ENCODE results near the gene CRTAC1. TPM values are rescaled to one million over a fixed set of nuclear protein-coding genes. Genes with fewer than 3 reads are reported as not detected.

Gene CRTAC1
- total and polyA plus RNA-seq, 2 donors = 0.05 to 0.30 TPM

DNA sequence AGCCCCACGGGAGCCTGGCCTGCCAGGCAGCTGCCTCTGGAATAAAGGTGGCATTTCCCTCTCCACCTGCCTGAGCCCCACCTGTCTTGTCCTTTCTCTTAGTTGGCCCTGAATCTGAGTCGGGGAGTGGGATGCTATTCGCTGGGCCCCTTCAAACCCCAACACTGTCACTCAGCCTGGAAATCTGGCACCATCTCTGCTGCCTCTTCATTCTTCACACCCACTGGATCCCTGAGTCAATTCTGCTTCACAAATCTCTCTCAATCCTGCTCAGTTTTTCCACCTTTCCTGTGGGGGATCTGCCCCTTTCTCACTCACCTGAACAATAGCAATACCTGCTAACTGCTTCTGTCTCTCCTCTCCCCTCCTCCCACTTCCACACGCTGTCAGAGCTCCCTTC lies 10.6 kb downstream of the CRTAC1 start:
- no peak overlapping the region for H3K27ac ChIP-seq (ENCODE audit: low read depth in 1 of 2, low read length in 1 of 2)
- no peaks in the 10 kb centered on the region for H3K9me3 ChIP-seq (ENCODE audit: control insufficient read depth in 2 of 2, insufficient read depth in 1 of 2, low read length in 1 of 2)
- H3K4me1 ChIP-seq (ENCODE audit: control insufficient read depth in 2 of 2, insufficient read depth in 2 of 2, low read length in 2 of 2) = no peaks in the 10 kb centered on the region
- H3K4me3 ChIP-seq (ENCODE audit: low read length in 2 of 2) = no peak overlapping the region
- H3K36me3 ChIP-seq (ENCODE audit: control insufficient read depth in 2 of 2, insufficient read depth in 2 of 2, low read length in 1 of 2) = no peaks in the 10 kb centered on the region
- peaks cover 4 to 34% of the 10 kb centered on the region in 2 donors for H3K27me3 ChIP-seq (ENCODE audit: control insufficient read depth in 2 of 2, insufficient read depth in 1 of 2, low read length in 1 of 2)
- DNase-seq (ENCODE audit: low read depth in 6 of 9, low spot score in 9 of 9) = no peak
- WGBS = 78% methylated on average over 4 of the region's 4 CpGs

- no peak overlapping the region for H3K4me3 ChIP-seq (ENCODE audit: low read length in 2 of 2)
- no peaks in the 10 kb centered on the region for H3K9me3 ChIP-seq (ENCODE audit: control insufficient read depth in 2 of 2, insufficient read depth in 1 of 2, low read length in 1 of 2)
- H3K36me3 ChIP-seq (ENCODE audit: control insufficient read depth in 2 of 2, insufficient read depth in 2 of 2, low read length in 1 of 2) = no peaks in the 10 kb centered on the region
- H3K27me3 ChIP-seq (ENCODE audit: control insufficient read depth in 2 of 2, insufficient read depth in 1 of 2, low read length in 1 of 2) = peaks cover 2 to 29% of the 10 kb centered on the region in 2 donors
- DNase-seq (ENCODE audit: low read depth in 6 of 9, low spot score in 9 of 9) = no peak
- H3K27ac ChIP-seq (ENCODE audit: low read depth in 1 of 2, low read length in 1 of 2) = no peak overlapping the region
- H3K4me1 ChIP-seq (ENCODE audit: control insufficient read depth in 2 of 2, insufficient read depth in 2 of 2, low read length in 2 of 2) = no peaks in the 10 kb centered on the region
- 93% methylated on average over 10 of the region's 10 CpGs for WGBS
These were observed 13.5 kb downstream of the CRTAC1 start for GRCh38 chr10:98016772-98017475.

GRCh38 chr10:98013776-98014175 lies 16.6 kb downstream of the CRTAC1 start:
- no peaks in the 10 kb centered on the region for H3K9me3 ChIP-seq (ENCODE audit: control insufficient read depth in 2 of 2, insufficient read depth in 1 of 2, low read length in 1 of 2)
- DNase-seq (ENCODE audit: low read depth in 6 of 9, low spot score in 9 of 9) = no peak
- no peak overlapping the region for H3K4me3 ChIP-seq (ENCODE audit: low read length in 2 of 2)
- no peak overlapping the region for H3K27ac ChIP-seq (ENCODE audit: low read depth in 1 of 2, low read length in 1 of 2)
- WGBS = 96% methylated on average over 3 of the region's 3 CpGs
- H3K4me1 ChIP-seq (ENCODE audit: control insufficient read depth in 2 of 2, insufficient read depth in 2 of 2, low read length in 2 of 2) = no peaks in the 10 kb centered on the region
- no peaks in the 10 kb centered on the region for H3K36me3 ChIP-seq (ENCODE audit: control insufficient read depth in 2 of 2, insufficient read depth in 2 of 2, low read length in 1 of 2)
- peaks cover 2 to 17% of the 10 kb centered on the region in 2 donors for H3K27me3 ChIP-seq (ENCODE audit: control insufficient read depth in 2 of 2, insufficient read depth in 1 of 2, low read length in 1 of 2)

DNA sequence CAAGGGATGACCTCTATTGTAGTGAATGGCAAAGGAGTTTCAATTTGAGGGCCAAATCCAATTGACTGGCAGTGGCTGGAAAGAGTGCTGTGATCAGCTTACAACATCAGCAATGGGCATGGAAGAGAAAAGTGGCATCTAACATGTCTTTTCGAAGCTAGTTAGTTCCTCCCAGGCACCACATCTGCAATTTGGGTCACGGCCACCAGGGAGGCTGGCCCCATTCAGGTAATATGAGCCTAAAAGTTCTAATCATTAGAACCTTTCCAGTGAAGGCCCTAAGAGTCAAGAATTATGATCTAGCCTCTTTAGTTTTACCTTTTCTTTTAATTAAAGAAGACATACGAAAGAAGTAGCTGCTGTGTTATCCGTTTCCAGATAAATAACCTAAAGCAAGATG lies 17.3 kb downstream of the CRTAC1 start:
- Histone ChIP-seq H3K9me3 (ENCODE audit: control insufficient read depth in 2 of 2, insufficient read depth in 1 of 2, low read length in 1 of 2) (no peaks in the 10 kb centered on the region), H3K36me3 (ENCODE audit: control insufficient read depth in 2 of 2, insufficient read depth in 2 of 2, low read length in 1 of 2) (no peaks in the 10 kb centered on the region), H3K27me3 (ENCODE audit: control insufficient read depth in 2 of 2, insufficient read depth in 1 of 2, low read length in 1 of 2) (peaks cover 2 to 14% of the 10 kb centered on the region in 2 donors), H3K4me3 (ENCODE audit: low read length in 2 of 2) (no peak overlapping the region), H3K4me1 (ENCODE audit: control insufficient read depth in 2 of 2, insufficient read depth in 2 of 2, low read length in 2 of 2) (no peaks in the 10 kb centered on the region), H3K27ac (ENCODE audit: low read depth in 1 of 2, low read length in 1 of 2) (no peak overlapping the region)
- DNase-seq (ENCODE audit: low read depth in 6 of 9, low spot score in 9 of 9) = no peak
- WGBS = 84% methylated on average over 4 of the region's 4 CpGs

DNA sequence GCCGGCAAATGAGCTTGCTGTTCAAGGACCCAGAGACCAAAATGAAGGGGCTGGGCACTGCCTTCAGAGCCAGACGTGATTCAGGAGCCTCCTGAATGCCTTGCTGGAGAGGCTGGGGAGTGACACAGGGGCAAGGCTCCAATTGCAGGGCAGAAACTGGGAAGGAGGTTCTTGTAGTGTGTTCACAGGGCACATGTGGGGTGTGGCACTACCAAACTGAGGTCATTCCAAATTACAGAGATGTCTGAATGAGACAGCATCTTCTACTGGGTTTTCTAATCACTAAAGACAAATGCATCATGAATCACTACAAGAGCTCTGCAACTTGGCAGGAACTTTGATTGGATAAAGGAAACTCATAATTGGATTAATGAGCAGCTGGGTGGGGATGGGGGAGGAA lies 17.8 kb downstream of the CRTAC1 start:
- Histone ChIP-seq H3K27me3 (ENCODE audit: control insufficient read depth in 2 of 2, insufficient read depth in 1 of 2, low read length in 1 of 2) (peaks cover 2 to 14% of the 10 kb centered on the region in 2 donors), H3K4me1 (ENCODE audit: control insufficient read depth in 2 of 2, insufficient read depth in 2 of 2, low read length in 2 of 2) (no peaks in the 10 kb centered on the region), H3K36me3 (ENCODE audit: control insufficient read depth in 2 of 2, insufficient read depth in 2 of 2, low read length in 1 of 2) (no peaks in the 10 kb centered on the region), H3K4me3 (ENCODE audit: low read length in 2 of 2) (no peak overlapping the region), H3K27ac (ENCODE audit: low read depth in 1 of 2, low read length in 1 of 2) (no peak overlapping the region), H3K9me3 (ENCODE audit: control insufficient read depth in 2 of 2, insufficient read depth in 1 of 2, low read length in 1 of 2) (no peaks in the 10 kb centered on the region)
- WGBS = 82% methylated on average over 2 of the region's 2 CpGs
- no peak for DNase-seq (ENCODE audit: low read depth in 6 of 9, low spot score in 9 of 9)

DNA sequence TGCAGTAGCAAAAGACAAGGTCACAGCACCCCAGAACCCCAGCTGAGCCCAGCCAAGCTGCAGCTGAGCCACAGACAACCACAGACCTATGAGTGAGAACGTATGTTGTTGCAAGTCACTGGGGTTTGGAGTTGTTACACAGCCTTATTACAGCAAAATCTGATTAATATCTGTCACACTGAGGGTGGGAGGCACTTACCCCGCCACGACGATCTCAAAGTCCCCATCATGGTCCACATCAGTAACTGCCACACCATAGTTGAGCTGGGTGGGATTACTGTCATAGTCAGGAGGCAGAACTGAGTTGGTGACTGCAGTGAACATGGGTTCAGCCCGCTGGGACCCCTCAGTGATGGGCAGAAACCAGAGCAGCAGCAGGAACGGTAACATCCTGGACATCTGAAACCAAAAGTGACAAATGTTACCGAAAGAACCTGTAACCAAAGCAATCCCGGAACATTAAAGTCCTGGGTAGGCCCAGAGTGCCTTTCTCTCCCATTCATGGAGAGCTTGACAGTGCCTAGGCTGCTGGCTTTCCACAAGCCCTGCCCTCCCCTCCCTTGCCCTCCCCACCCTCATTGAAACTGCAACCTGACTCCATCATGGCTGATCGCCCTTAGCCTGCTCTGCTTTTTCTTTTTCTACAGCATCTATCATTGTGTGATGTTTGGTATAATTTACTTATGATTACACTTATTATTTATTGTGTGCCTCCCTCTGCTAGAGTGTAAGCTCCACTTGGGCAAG lies 19.3 kb downstream of the CRTAC1 start:
- Histone ChIP-seq H3K27me3 (ENCODE audit: control insufficient read depth in 2 of 2, insufficient read depth in 1 of 2, low read length in 1 of 2) (peaks cover 0 to 9% of the 10 kb centered on the region in 2 donors), H3K4me1 (ENCODE audit: control insufficient read depth in 2 of 2, insufficient read depth in 2 of 2, low read length in 2 of 2) (peaks cover 5 to 6% of the 10 kb centered on the region in 2 donors), H3K27ac (ENCODE audit: low read depth in 1 of 2, low read length in 1 of 2) (no peak overlapping the region), H3K9me3 (ENCODE audit: control insufficient read depth in 2 of 2, insufficient read depth in 1 of 2, low read length in 1 of 2) (peaks cover 0 to 1% of the 10 kb centered on the region in 2 donors), H3K36me3 (ENCODE audit: control insufficient read depth in 2 of 2, insufficient read depth in 2 of 2, low read length in 1 of 2) (no peaks in the 10 kb centered on the region), H3K4me3 (ENCODE audit: low read length in 2 of 2) (no peak overlapping the region)
- DNase-seq (ENCODE audit: low read depth in 6 of 9, low spot score in 9 of 9) = no peak
- 85% methylated on average over 9 of the region's 9 CpGs for WGBS

DNA sequence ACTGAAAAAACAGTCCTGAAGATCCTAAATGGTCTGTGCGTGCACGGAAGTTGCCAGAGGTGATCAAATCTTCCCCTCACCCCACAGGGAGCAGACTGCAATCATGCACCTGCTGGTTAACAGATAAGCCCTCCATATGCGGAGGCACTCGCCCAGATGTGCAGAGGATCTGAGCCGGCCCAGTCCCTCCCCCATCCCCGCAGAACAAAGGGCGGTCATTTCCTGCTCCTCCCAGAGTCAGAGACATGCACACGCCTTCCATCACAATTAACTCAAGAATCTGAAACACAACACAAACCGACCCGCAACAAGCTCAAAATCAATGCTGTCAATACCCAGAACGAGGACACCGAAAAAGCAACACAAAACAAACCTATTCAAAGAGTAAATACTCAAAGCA lies 24.2 kb downstream of the CRTAC1 start:
- DNase-seq (ENCODE audit: low read depth in 6 of 9, low spot score in 9 of 9) = peak; percentile 11 to 63 (median 23)
- WGBS = 18% methylated on average over 12 of the region's 12 CpGs
- H3K4me3 ChIP-seq (ENCODE audit: low read length in 2 of 2) = no peak overlapping the region

GRCh38 chr10:98001736-98002135 lies 28.7 kb downstream of the CRTAC1 start:
- DNase-seq (ENCODE audit: low read depth in 6 of 9, low spot score in 9 of 9) = no peak
- H3K9me3 ChIP-seq (ENCODE audit: control insufficient read depth in 2 of 2, insufficient read depth in 1 of 2, low read length in 1 of 2) = peaks cover 1 to 15% of the 10 kb centered on the region in 2 donors
- H3K4me3 ChIP-seq (ENCODE audit: low read length in 2 of 2) = no peak overlapping the region
- H3K27me3 ChIP-seq (ENCODE audit: control insufficient read depth in 2 of 2, insufficient read depth in 1 of 2, low read length in 1 of 2) = no peaks in the 10 kb centered on the region
- 95% methylated on average over 9 of the region's 9 CpGs for WGBS
- H3K27ac ChIP-seq (ENCODE audit: low read depth in 1 of 2, low read length in 1 of 2) = no peak overlapping the region
- no peaks in the 10 kb centered on the region for H3K36me3 ChIP-seq (ENCODE audit: control insufficient read depth in 2 of 2, insufficient read depth in 2 of 2, low read length in 1 of 2)
- H3K4me1 ChIP-seq (ENCODE audit: control insufficient read depth in 2 of 2, insufficient read depth in 2 of 2, low read length in 2 of 2) = peaks cover 7 to 8% of the 10 kb centered on the region in 2 donors

More for the DNA sequence above, 24.2 kb downstream of the CRTAC1 start:
- Histone ChIP-seq H3K9me3 (ENCODE audit: control insufficient read depth in 2 of 2, insufficient read depth in 1 of 2, low read length in 1 of 2) (peaks cover 0 to 1% of the 10 kb centered on the region in 2 donors), H3K27me3 (ENCODE audit: control insufficient read depth in 2 of 2, insufficient read depth in 1 of 2, low read length in 1 of 2) (no peaks in the 10 kb centered on the region), H3K36me3 (ENCODE audit: control insufficient read depth in 2 of 2, insufficient read depth in 2 of 2, low read length in 1 of 2) (no peaks in the 10 kb centered on the region), H3K27ac (ENCODE audit: low read depth in 1 of 2, low read length in 1 of 2) (no peak overlapping the region), H3K4me1 (ENCODE audit: control insufficient read depth in 2 of 2, insufficient read depth in 2 of 2, low read length in 2 of 2) (peaks cover 7 to 8% of the 10 kb centered on the region in 2 donors)

DNA sequence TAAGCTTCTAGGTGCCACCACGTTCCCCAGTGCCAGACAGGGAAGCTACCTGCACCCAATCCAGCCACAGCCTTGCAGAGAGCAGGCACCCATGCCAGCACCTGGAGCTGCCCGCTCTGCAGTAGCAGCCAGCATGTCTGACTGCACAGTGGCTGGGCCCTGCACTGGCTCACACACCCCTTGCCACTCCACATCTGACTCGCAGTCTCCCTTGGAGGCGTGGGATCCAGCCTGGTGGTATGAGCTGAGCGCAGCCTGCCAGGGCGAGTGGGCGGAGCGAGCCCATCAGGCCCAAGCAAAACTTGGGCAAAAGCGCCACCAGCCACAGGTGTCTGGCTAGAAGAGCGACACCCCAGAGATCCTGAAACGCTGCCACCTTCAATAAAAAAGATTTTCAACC lies 30.1 kb downstream of the CRTAC1 start:
- peaks cover 0 to 15% of the 10 kb centered on the region in 2 donors for H3K9me3 ChIP-seq (ENCODE audit: control insufficient read depth in 2 of 2, insufficient read depth in 1 of 2, low read length in 1 of 2)
- no peak for DNase-seq (ENCODE audit: low read depth in 6 of 9, low spot score in 9 of 9)
- no peaks in the 10 kb centered on the region for H3K4me1 ChIP-seq (ENCODE audit: control insufficient read depth in 2 of 2, insufficient read depth in 2 of 2, low read length in 2 of 2)
- no peaks in the 10 kb centered on the region for H3K27me3 ChIP-seq (ENCODE audit: control insufficient read depth in 2 of 2, insufficient read depth in 1 of 2, low read length in 1 of 2)
- H3K27ac ChIP-seq (ENCODE audit: low read depth in 1 of 2, low read length in 1 of 2) = no peak overlapping the region
- 96% methylated on average over 11 of the region's 11 CpGs for WGBS
- no peaks in the 10 kb centered on the region for H3K36me3 ChIP-seq (ENCODE audit: control insufficient read depth in 2 of 2, insufficient read depth in 2 of 2, low read length in 1 of 2)
- no peak overlapping the region for H3K4me3 ChIP-seq (ENCODE audit: low read length in 2 of 2)
